ENCODE results near the gene ABCC5. TPM values are rescaled to one million over a fixed set of nuclear protein-coding genes. Genes with fewer than 3 reads are reported as not detected.

ABCC5 gene
- total and polyA plus RNA-seq, 3 donors from 2014 or later, result 35.2 to 77.9 (median 61.5) TPM

GRCh38 chr3:183911763-183912506 lies 105.7 kb downstream of the ABCC5 start:
- Histone ChIP-seq H3K27ac (no peak overlapping the region), H3K36me3 (ENCODE audit: low read depth, missing control alignments) (no peaks in the 10 kb centered on the region), H3K4me3 (no peak overlapping the region), H3K4me1 (no peaks in the 10 kb centered on the region), H3K9me3 (no peaks in the 10 kb centered on the region), H3K27me3 (no peaks in the 10 kb centered on the region)
- WGBS, 2 donors, result 92 to 95% methylated on average over 8 of the region's 8 CpGs
- no peak for DNase-seq
- no peak for TF ChIP-seq POLR2A (IDR thresholded peaks at IDR 0.05)
- TF ChIP-seq CTCF (IDR thresholded peaks at IDR 0.05), result no peak
- intact Hi-C loops (cut with DNase I; ENCODE audit: low total_unique reads), result no loop called here

GRCh38 chr3:183911087-183911486 lies 106.6 kb downstream of the ABCC5 start:
- no peak overlapping the region for H3K4me3 ChIP-seq
- 89% methylated on average over 4 to 6 of the region's 6 CpGs for WGBS, 2 donors
- H3K9me3 ChIP-seq, result no peaks in the 10 kb centered on the region
- H3K27me3 ChIP-seq, result no peaks in the 10 kb centered on the region
- no peaks in the 10 kb centered on the region for H3K36me3 ChIP-seq (ENCODE audit: low read depth, missing control alignments)
- no peak for DNase-seq
- H3K4me1 ChIP-seq, result no peaks in the 10 kb centered on the region
- TF ChIP-seq CTCF (IDR thresholded peaks at IDR 0.05) (no peak), POLR2A (IDR thresholded peaks at IDR 0.05) (no peak)
- no peak overlapping the region for H3K27ac ChIP-seq
- intact Hi-C loops (cut with DNase I; ENCODE audit: low total_unique reads), result no loop called here

GRCh38 chr3:183909030-183909600 lies 108.6 kb downstream of the ABCC5 start:
- intact Hi-C loops (cut with DNase I; ENCODE audit: low total_unique reads), result no loop called here
- Histone ChIP-seq H3K4me3 (no peak overlapping the region), H3K27ac (no peak overlapping the region), H3K36me3 (ENCODE audit: low read depth, missing control alignments) (no peaks in the 10 kb centered on the region), H3K27me3 (no peaks in the 10 kb centered on the region), H3K4me1 (no peaks in the 10 kb centered on the region), H3K9me3 (no peaks in the 10 kb centered on the region)
- WGBS, 2 donors, result 87 to 91% methylated on average over 8 to 14 of the region's 14 CpGs
- DNase-seq, result no peak
- no peak for TF ChIP-seq CTCF (IDR thresholded peaks at IDR 0.05)
- no peak for TF ChIP-seq POLR2A (IDR thresholded peaks at IDR 0.05)

GRCh38 chr3:183907911-183908331 lies 109.8 kb downstream of the ABCC5 start:
- Histone ChIP-seq H3K4me3 (no peak overlapping the region), H3K27me3 (no peaks in the 10 kb centered on the region), H3K27ac (no peak overlapping the region), H3K9me3 (no peaks in the 10 kb centered on the region), H3K4me1 (no peaks in the 10 kb centered on the region), H3K36me3 (ENCODE audit: low read depth, missing control alignments) (no peaks in the 10 kb centered on the region)
- no peak for DNase-seq
- TF ChIP-seq POLR2A (IDR thresholded peaks at IDR 0.05) (no peak), CTCF (IDR thresholded peaks at IDR 0.05) (no peak)
- intact Hi-C loops (cut with DNase I; ENCODE audit: low total_unique reads), result no loop called here
- WGBS, 2 donors, result 54 to 66% methylated on average over 12 to 15 of the region's 16 CpGs
